Esophagus muscularis mucosa (tissue), 4 donors: Measurements from ENCODE around the gene CCDC12. TPM values are rescaled to one million over a fixed set of nuclear protein-coding genes. Genes with fewer than 3 reads are reported as not detected.

Experiments
- DNase-seq: peaks from one replicate; pipeline ENCODE4 v3.0.0-alpha.2; 2017; ENCODE audit errors: extremely low spot score
- H3K27ac ChIP-seq, 4 donors: fragments of 200-600 bp; sonication (generic); replicated peaks in 1 of 4; 1 replicate in 3 of 4; 2 replicates in 1 of 4; pipeline ENCODE4 v1.5.1; 2016 to 2019; ENCODE audit warnings: mild to moderate bottlenecking in 1 of 4
- H3K27me3 ChIP-seq, 4 donors: fragments of 200-600 bp; sonication (generic); one replicate each; pipeline versions ENCODE4 v1.5.1 to v1.6.0; 2016 to 2019
- H3K36me3 ChIP-seq, 4 donors: fragments of 200-600 bp; sonication (generic); one replicate each; pipeline ENCODE4 v1.5.1; 2016 to 2019
- H3K4me1 ChIP-seq, 4 donors: fragments of 200-600 bp; sonication (generic); one replicate each; pipeline ENCODE4 v1.5.1; 2016 to 2019
- H3K4me3 ChIP-seq, 4 donors: fragments of 200-600 bp; sonication (generic); 1 replicate in 2 of 4; 2 replicates in 2 of 4; pipeline ENCODE4 v1.5.1; 2016 to 2019; ENCODE audit warnings: mild to moderate bottlenecking in 4 of 4, moderate library complexity in 1 of 4
- H3K9me3 ChIP-seq, 4 donors: fragments of 200-600 bp; sonication (generic); 1 replicate in 3 of 4; 2 replicates in 1 of 4; pipeline ENCODE4 v1.5.1; 2016 to 2019
- EP300 ChIP-seq: sonication (generic); formaldehyde crosslinking; IDR thresholded peaks from one replicate; pipeline ENCODE4 v1.6.1; 2017; ENCODE audit warnings: antibody characterized with exemption
- POLR2A ChIP-seq: fragments of 450-650 bp; IDR thresholded peaks from one replicate; pipeline ENCODE4 v1.6.1; 2017; ENCODE audit warnings: antibody characterized with exemption, moderate library complexity, mild to moderate bottlenecking, low read depth
- POLR2AphosphoS5 ChIP-seq, 2 donors: sonication (generic); formaldehyde crosslinking; IDR thresholded peaks; one replicate each; pipeline ENCODE4 v1.6.1; 2017; ENCODE audit warnings: antibody characterized with exemption in 2 of 2
- WGBS: methylation state at CpG from one replicate; pipeline ENCODE4 v1.1.5; 2018; 5-methylcytosine and 5-hydroxymethylcytosine counted together
- intact Hi-C: fragments of 100-400 bp; cut with DNase I; formaldehyde crosslinking; loops from one replicate; pipeline ENCODE4 v1.15.1; 2023
- total RNA-seq, 4 donors: library from RNA; depleted of rRNA; stranded (reverse); fragments of >200 nt; gene quantifications; one replicate each; pipeline versions ENCODE4 v1.1.0 to v1.2.1, GENCODE V29; 2016
- TF ChIP-seq, protein P1 (sequence below), 3 experiments: fragments of 200-600 bp in 2 of 3; fragments of 450-650 bp in 1 of 3; sonication (generic) in 2 of 3; IDR thresholded peaks; one replicate each; pipeline ENCODE4 v1.5.1; 2017 to 2019; ENCODE audit warnings: antibody characterized with exemption in 3 of 3, mild to moderate bottlenecking in 2 of 3, moderate library complexity in 1 of 3

The CCDC12 gene
- total RNA-seq, 4 donors from 2014 or later: 27.5 to 54.8 (median 36.7) TPM

- no peak overlapping the region for H3K27ac ChIP-seq
- peaks cover 16 to 25% (median 16%) of the 10 kb centered on the region in 4 donors for H3K4me1 ChIP-seq
- H3K36me3 ChIP-seq: no peaks in the 10 kb centered on the region
- intact Hi-C loops: no loop called here
- no peak overlapping the region for H3K4me3 ChIP-seq
- peaks cover 0 to 24% (median 9%) of the 10 kb centered on the region in 4 donors for H3K27me3 ChIP-seq
- 98% methylated on average over 6 of the region's 6 CpGs for WGBS
- DNase-seq: no peak
- H3K9me3 ChIP-seq: no peaks in the 10 kb centered on the region
- TF ChIP-seq POLR2A (no peak), EP300 (no peak), POLR2AphosphoS5 (IDR thresholded peaks at IDR 0.05) (no peak)
- TF ChIP-seq, protein P1, sequence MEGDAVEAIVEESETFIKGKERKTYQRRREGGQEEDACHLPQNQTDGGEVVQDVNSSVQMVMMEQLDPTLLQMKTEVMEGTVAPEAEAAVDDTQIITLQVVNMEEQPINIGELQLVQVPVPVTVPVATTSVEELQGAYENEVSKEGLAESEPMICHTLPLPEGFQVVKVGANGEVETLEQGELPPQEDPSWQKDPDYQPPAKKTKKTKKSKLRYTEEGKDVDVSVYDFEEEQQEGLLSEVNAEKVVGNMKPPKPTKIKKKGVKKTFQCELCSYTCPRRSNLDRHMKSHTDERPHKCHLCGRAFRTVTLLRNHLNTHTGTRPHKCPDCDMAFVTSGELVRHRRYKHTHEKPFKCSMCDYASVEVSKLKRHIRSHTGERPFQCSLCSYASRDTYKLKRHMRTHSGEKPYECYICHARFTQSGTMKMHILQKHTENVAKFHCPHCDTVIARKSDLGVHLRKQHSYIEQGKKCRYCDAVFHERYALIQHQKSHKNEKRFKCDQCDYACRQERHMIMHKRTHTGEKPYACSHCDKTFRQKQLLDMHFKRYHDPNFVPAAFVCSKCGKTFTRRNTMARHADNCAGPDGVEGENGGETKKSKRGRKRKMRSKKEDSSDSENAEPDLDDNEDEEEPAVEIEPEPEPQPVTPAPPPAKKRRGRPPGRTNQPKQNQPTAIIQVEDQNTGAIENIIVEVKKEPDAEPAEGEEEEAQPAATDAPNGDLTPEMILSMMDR (IDR thresholded peaks at IDR 0.05): no peak
Measured at GRCh38 chr3:46900356-46900755, 76.2 kb downstream of the CCDC12 start.

- Histone ChIP-seq H3K4me1 (peaks cover 16 to 25% (median 18%) of the 10 kb centered on the region in 4 donors), H3K9me3 (no peaks in the 10 kb centered on the region), H3K27me3 (peaks cover 0 to 24% (median 9%) of the 10 kb centered on the region in 4 donors), H3K4me3 (no peak overlapping the region), H3K27ac (no peak overlapping the region), H3K36me3 (no peaks in the 10 kb centered on the region)
- 62% methylated on average over 3 of the region's 5 CpGs for WGBS
- no peak for DNase-seq
- no peak for TF ChIP-seq EP300
- TF ChIP-seq POLR2A: no peak
- TF ChIP-seq, protein P1 (IDR thresholded peaks at IDR 0.05): no peak
- no peak for TF ChIP-seq POLR2AphosphoS5 (IDR thresholded peaks at IDR 0.05)
- intact Hi-C loops: no loop called here
Measured at GRCh38 chr3:46900007-46900292, 76.6 kb downstream of the CCDC12 start.

DNA sequence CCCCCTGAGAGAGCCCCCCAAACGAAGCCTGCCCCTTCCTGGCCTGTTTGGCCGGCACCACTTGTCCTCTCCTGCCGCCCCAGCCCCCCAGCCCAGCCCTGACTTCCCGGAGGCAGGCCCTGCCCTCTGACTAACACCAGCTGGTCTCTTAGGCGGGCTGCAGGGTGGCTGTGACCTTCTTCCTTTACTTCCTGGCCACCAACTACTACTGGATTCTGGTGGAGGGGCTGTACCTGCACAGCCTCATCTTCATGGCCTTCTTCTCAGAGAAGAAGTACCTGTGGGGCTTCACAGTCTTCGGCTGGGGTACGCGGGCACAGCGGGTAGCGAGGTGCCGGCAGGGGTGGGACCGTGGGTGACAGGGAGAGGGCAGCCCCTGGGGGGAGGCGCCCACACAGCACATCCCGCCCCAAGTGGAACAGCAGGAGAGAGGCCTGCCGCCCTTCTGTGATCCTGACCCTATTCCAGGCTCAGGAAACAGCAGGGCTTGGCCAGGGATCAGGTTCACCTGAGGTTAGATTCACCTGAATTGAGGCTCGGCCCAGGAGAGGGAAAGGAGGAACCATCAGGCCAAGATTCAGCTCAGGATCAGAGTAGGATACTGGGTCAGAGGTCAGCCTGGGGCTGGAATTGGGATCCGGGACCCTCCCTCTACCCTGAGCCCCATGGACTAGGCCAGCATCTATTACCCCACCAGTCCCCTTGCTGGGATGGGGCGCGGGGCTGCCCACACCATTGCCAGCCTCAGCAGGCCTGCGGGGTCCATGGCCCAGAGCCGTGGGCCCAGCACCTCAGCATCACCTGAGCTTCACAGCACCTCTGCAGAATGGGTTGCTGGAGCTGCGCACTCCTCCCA lies 77.2 kb downstream of the CCDC12 start:
- intact Hi-C loops: no loop called here
- 78% methylated on average over 16 of the region's 22 CpGs for WGBS
- TF ChIP-seq POLR2A: no peak
- TF ChIP-seq, protein P1 (IDR thresholded peaks at IDR 0.05): no peak
- no peak for TF ChIP-seq EP300
- TF ChIP-seq POLR2AphosphoS5 (IDR thresholded peaks at IDR 0.05): no peak
- Histone ChIP-seq H3K36me3 (no peaks in the 10 kb centered on the region), H3K9me3 (no peaks in the 10 kb centered on the region), H3K27ac (no peak overlapping the region), H3K4me3 (peak overlapping the region in 1 of 4 donors; percentile 25), H3K27me3 (peaks cover 0 to 24% (median 9%) of the 10 kb centered on the region in 4 donors), H3K4me1 (peaks cover 16 to 25% (median 18%) of the 10 kb centered on the region in 4 donors)
- no peak for DNase-seq

DNA sequence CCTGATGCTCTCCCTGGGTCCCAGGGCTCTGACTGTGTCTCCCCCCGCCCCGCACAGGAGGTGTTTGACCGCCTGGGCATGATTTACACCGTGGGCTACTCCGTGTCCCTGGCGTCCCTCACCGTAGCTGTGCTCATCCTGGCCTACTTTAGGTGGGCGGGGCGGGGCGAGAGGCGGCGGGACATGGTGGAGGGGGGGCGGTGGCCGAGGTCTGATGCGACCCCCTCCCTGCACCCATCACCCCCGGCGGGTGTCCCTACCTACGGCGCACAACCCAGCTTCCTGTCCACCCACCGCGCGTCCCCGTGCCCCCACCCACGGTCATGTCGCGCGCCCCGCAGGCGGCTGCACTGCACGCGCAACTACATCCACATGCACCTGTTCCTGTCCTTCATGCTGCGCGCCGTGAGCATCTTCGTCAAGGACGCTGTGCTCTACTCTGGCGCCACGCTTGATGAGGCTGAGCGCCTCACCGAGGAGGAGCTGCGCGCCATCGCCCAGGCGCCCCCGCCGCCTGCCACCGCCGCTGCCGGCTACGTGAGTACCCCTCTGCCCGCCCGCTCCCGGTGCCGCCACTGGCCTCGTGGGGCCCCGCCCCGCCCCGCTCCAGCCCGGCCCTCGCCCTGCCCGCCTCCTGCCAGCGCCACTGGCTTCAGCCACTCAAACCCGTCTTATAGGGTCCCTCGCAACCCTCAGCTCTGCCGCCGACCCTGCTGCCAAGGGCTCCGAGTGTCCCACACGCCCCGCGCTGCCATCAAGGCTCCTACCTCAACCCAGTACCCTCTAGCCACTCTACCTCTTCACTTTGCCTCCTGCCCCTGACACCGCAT lies 78.0 kb downstream of the CCDC12 start:
- 35% methylated on average over 13 of the region's 71 CpGs for WGBS
- no peaks in the 10 kb centered on the region for H3K9me3 ChIP-seq
- intact Hi-C loops: no loop called here
- DNase-seq: no peak
- no peaks in the 10 kb centered on the region for H3K36me3 ChIP-seq
- H3K4me1 ChIP-seq: peaks cover 16 to 27% (median 22%) of the 10 kb centered on the region in 4 donors
- H3K4me3 ChIP-seq: peak overlapping the region; percentile 20 to 29 (median 24)
- TF ChIP-seq EP300: no peak
- TF ChIP-seq, protein P1 (IDR thresholded peaks at IDR 0.05): no peak
- TF ChIP-seq POLR2A: no peak
- no peak for TF ChIP-seq POLR2AphosphoS5 (IDR thresholded peaks at IDR 0.05)
- H3K27ac ChIP-seq: no peak overlapping the region
- H3K27me3 ChIP-seq: peaks cover 0 to 24% (median 9%) of the 10 kb centered on the region in 4 donors
